Natural killer cell treated with Interleukin-12 subunit alpha and Interleukin-12 subunit beta and Interleukin-15 and Interleukin-18, amount 100 ng/mL, for 72 hours (primary cell): Measurements from ENCODE around the gene KLHL5. TPM values are rescaled to one million over a fixed set of nuclear protein-coding genes. Genes with fewer than 3 reads are reported as not detected.
A peak's percentile ranks its signal among the peaks of the same experiment; 100 is the strongest.

Source experiments
- ATAC-seq, 2 donors: fragments of 150-1000 bp; cut with Tn5 transposase in 1 of 2; sonication (Bioruptor Pico), chemical (Tn5 transposase) in 1 of 2; 2 replicates each; pipeline ENCODE4 v1.10.0; 2021
- DNase-seq: peaks from one replicate; pipeline ENCODE4 v3.0.0; 2022; ENCODE audit warnings: low spot score
- H3K27ac Mint-ChIP-seq, 2 donors: 1 replicate in 1 of 2; 2 replicates in 1 of 2; pipeline ENCODE4 v1.8.0; 2022; ENCODE audit warnings: mixed read lengths in 2 of 2, mild to moderate bottlenecking in 1 of 2, moderate library complexity in 1 of 2
- H3K27me3 Mint-ChIP-seq, 2 donors: 1 replicate in 1 of 2; 2 replicates in 1 of 2; pipeline ENCODE4 v1.8.0; 2022; ENCODE audit warnings: mixed read lengths in 2 of 2
- H3K36me3 Mint-ChIP-seq: one replicate; pipeline ENCODE4 v1.8.0; 2022; ENCODE audit warnings: mixed read lengths
- H3K4me1 Mint-ChIP-seq, 2 donors: 1 replicate in 1 of 2; 2 replicates in 1 of 2; pipeline ENCODE4 v1.8.0; 2022; ENCODE audit warnings: low read depth in 2 of 2, mixed read lengths in 2 of 2, mild to moderate bottlenecking in 1 of 2
- H3K4me3 Mint-ChIP-seq: one replicate; pipeline ENCODE4 v1.8.0; 2022; ENCODE audit warnings: mixed read lengths
- H3K9me3 Mint-ChIP-seq: 2 replicates; pipeline ENCODE4 v1.8.0; 2022; ENCODE audit warnings: mixed read lengths
- total RNA-seq, 2 donors: library from RNA; stranded (reverse); gene quantifications; one replicate each; pipeline ENCODE4 v1.2.3, GENCODE V29; 2022

Gene KLHL5
- total RNA-seq, 2 donors from 2014 or later = 13.6 to 20.8 TPM

GRCh38 chr4:39032218-39033085 lies 29.6 kb upstream of the KLHL5 start, which contains the start of gene TMEM156:
TMEM156 (minus strand) TSS chr4:39032409; CDS start chr4:39032313, 96 bp downstream.
- DNase-seq (no peak), ATAC-seq (peak; percentile 89 to 93)
- H3K9me3 Mint-ChIP-seq = no peaks in the 10 kb centered on the region
- H3K4me1 Mint-ChIP-seq = peaks cover 10 to 37% of the 10 kb centered on the region in 2 donors
- peak within 1 kb of the TSS; percentile 89 for H3K4me3 Mint-ChIP-seq
- no peaks in the 10 kb centered on the region for H3K27me3 Mint-ChIP-seq
- H3K36me3 Mint-ChIP-seq = no peaks in the 10 kb centered on the region
- H3K27ac Mint-ChIP-seq = peak within 1 kb of the TSS; percentile 88 to 97

DNA sequence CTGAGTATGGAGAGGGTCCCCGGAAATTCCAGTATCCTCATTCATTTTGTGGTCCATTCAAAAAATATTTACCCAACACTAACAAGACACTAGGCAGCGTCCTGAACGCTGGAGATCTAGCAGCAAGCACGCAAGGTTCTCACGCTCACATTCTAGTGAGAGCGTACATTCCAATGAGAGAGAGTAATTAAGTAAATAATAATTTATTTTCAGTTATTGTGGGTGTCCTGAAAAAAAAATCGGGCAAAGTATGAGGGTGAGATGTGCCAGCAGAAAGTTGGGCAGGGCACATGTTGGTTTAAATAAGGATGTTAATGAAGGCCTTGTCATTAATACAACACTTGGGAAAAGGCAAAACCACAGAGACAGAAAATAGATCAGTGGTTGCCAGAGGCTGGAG lies 25.9 kb upstream of the KLHL5 start:
- no peak for ATAC-seq
- Mint-ChIP-seq H3K27me3 (no peaks in the 10 kb centered on the region), H3K4me3 (no peak overlapping the region), H3K36me3 (no peaks in the 10 kb centered on the region), H3K4me1 (peaks cover 0 to 18% of the 10 kb centered on the region in 2 donors), H3K27ac (peak overlapping the region in 1 of 2 donors; percentile 26), H3K9me3 (no peaks in the 10 kb centered on the region)
- no peak for DNase-seq

GRCh38 chr4:39037491-39037825 lies 24.6 kb upstream of the KLHL5 start:
- H3K9me3 Mint-ChIP-seq = no peaks in the 10 kb centered on the region
- DNase-seq (no peak), ATAC-seq (no peak)
- H3K36me3 Mint-ChIP-seq = no peaks in the 10 kb centered on the region
- H3K27ac Mint-ChIP-seq = no peak overlapping the region
- H3K4me3 Mint-ChIP-seq = no peak overlapping the region
- H3K27me3 Mint-ChIP-seq = no peaks in the 10 kb centered on the region
- H3K4me1 Mint-ChIP-seq = peaks cover 3 to 18% of the 10 kb centered on the region in 2 donors

GRCh38 chr4:39037941-39038340 lies 24.1 kb upstream of the KLHL5 start:
- H3K9me3 Mint-ChIP-seq = no peaks in the 10 kb centered on the region
- H3K4me1 Mint-ChIP-seq = peaks cover 4 to 14% of the 10 kb centered on the region in 2 donors
- H3K36me3 Mint-ChIP-seq = no peaks in the 10 kb centered on the region
- H3K4me3 Mint-ChIP-seq = no peak overlapping the region
- DNase-seq (no peak), ATAC-seq (no peak)
- H3K27me3 Mint-ChIP-seq = no peaks in the 10 kb centered on the region
- no peak overlapping the region for H3K27ac Mint-ChIP-seq

DNA sequence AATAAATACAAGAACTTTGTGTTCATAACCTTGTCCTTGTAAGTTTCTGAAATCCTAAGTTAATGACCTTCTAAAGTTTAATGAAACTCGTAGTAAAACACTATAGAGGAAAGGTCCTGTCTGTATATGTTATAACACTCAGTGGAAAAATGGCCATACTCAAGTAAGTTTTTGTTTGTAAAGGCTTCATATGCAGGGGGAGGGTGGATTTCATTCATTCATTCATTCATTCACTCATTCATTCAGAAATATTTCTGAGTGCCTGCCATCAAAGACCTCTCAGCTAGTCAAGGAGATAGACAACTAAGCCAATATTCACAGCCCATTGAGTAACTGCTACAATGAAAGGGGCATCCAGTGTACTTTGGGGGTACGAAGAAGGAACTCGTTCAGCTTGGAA lies 22.9 kb upstream of the KLHL5 start:
- ATAC-seq (no peak), DNase-seq (no peak)
- H3K4me3 Mint-ChIP-seq = no peak overlapping the region
- no peaks in the 10 kb centered on the region for H3K36me3 Mint-ChIP-seq
- H3K27ac Mint-ChIP-seq = no peak overlapping the region
- H3K9me3 Mint-ChIP-seq = no peaks in the 10 kb centered on the region
- peaks cover 10 to 17% of the 10 kb centered on the region in 2 donors for H3K4me1 Mint-ChIP-seq
- no peaks in the 10 kb centered on the region for H3K27me3 Mint-ChIP-seq

DNA sequence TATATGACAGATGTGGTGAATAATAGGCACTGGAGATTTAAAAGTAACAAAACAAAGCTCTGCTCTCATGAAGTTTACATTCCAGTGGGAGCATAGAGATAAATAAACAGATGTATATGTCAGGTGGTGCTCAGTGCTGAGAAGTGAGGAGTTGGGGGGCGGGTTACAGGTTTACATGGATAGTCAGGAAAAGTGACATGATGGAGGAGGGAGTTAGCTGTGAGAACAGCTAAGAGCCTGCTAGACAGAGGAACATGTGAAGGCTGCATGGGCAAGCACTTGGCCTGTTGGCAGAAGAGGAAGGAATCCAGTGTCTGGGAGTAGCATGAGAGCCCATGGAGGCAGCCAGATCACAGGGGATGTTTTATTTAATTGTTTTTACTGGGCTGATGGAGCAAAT lies 19.7 kb upstream of the KLHL5 start:
- Mint-ChIP-seq H3K9me3 (no peaks in the 10 kb centered on the region), H3K4me3 (peak overlapping the region; percentile 59), H3K4me1 (peaks cover 19 to 30% of the 10 kb centered on the region in 2 donors), H3K27ac (peak overlapping the region; percentile 18 to 43), H3K27me3 (no peaks in the 10 kb centered on the region), H3K36me3 (no peaks in the 10 kb centered on the region)
- DNase-seq (no peak), ATAC-seq (no peak)

- no peak for DNase-seq
- no peaks in the 10 kb centered on the region for H3K9me3 Mint-ChIP-seq
- no peaks in the 10 kb centered on the region for H3K27me3 Mint-ChIP-seq
- H3K4me1 Mint-ChIP-seq = peaks cover 28 to 39% of the 10 kb centered on the region in 2 donors
- no peak for ATAC-seq
- H3K27ac Mint-ChIP-seq = peak overlapping the region; percentile 82 to 86
- no peaks in the 10 kb centered on the region for H3K36me3 Mint-ChIP-seq
- H3K4me3 Mint-ChIP-seq = peak overlapping the region; percentile 84
These were observed 18.8 kb upstream of the KLHL5 start for GRCh38 chr4:39043058-39043860.

GRCh38 chr4:39043861-39044363 lies 18.1 kb upstream of the KLHL5 start:
- Mint-ChIP-seq H3K27ac (peak overlapping the region; percentile 82 to 86), H3K4me3 (peak overlapping the region; percentile 84), H3K27me3 (no peaks in the 10 kb centered on the region), H3K9me3 (no peaks in the 10 kb centered on the region), H3K4me1 (peaks cover 29 to 45% of the 10 kb centered on the region in 2 donors), H3K36me3 (no peaks in the 10 kb centered on the region)
- no peak for DNase-seq
- ATAC-seq = no peak

GRCh38 chr4:39044364-39044955 lies 17.6 kb upstream of the KLHL5 start:
- H3K4me1 Mint-ChIP-seq = peaks cover 29 to 46% of the 10 kb centered on the region in 2 donors
- no peaks in the 10 kb centered on the region for H3K36me3 Mint-ChIP-seq
- no peaks in the 10 kb centered on the region for H3K9me3 Mint-ChIP-seq
- ATAC-seq (peak; percentile 94 to 96), DNase-seq (peak; percentile 98)
- H3K4me3 Mint-ChIP-seq = peak overlapping the region; percentile 84
- no peaks in the 10 kb centered on the region for H3K27me3 Mint-ChIP-seq
- peak overlapping the region; percentile 82 to 86 for H3K27ac Mint-ChIP-seq

- DNase-seq (peak; percentile 75), ATAC-seq (peak in 1 of 2 donors; percentile 65)
- no peaks in the 10 kb centered on the region for H3K27me3 Mint-ChIP-seq
- H3K4me1 Mint-ChIP-seq = peaks cover 29 to 46% of the 10 kb centered on the region in 2 donors
- no peaks in the 10 kb centered on the region for H3K9me3 Mint-ChIP-seq
- peak overlapping the region; percentile 83 for H3K4me3 Mint-ChIP-seq
- peak overlapping the region; percentile 73 to 81 for H3K27ac Mint-ChIP-seq
- no peaks in the 10 kb centered on the region for H3K36me3 Mint-ChIP-seq
These were observed 16.8 kb upstream of the KLHL5 start for GRCh38 chr4:39044956-39045826.

DNA sequence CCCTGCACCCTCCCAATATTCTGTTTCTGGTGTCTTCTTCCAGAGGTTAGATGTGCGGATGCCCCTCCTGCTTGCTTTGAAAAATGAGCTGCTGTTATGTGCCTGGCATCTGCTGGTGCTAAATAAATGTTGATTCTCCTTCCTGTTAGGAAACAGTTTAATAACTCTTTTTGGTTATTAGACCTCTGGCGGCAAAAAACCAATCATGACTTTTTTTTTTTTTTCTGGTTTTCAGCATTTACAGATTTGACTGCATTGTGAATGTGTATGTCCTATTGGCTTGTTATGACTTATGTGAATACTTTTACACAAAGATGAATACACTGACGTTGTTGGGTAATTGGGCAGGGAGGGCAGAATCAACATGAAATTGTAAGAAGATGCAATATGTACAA lies 16.2 kb upstream of the KLHL5 start:
- Mint-ChIP-seq H3K36me3 (no peaks in the 10 kb centered on the region), H3K4me1 (peaks cover 29 to 46% of the 10 kb centered on the region in 2 donors), H3K27me3 (no peaks in the 10 kb centered on the region), H3K27ac (peak overlapping the region; percentile 73 to 81), H3K9me3 (no peaks in the 10 kb centered on the region), H3K4me3 (peak overlapping the region; percentile 83)
- no peak for DNase-seq
- ATAC-seq = no peak

- Mint-ChIP-seq H3K4me3 (peak overlapping the region; percentile 83), H3K27me3 (no peaks in the 10 kb centered on the region), H3K36me3 (no peaks in the 10 kb centered on the region), H3K4me1 (peaks cover 29 to 46% of the 10 kb centered on the region in 2 donors), H3K9me3 (no peaks in the 10 kb centered on the region), H3K27ac (peak overlapping the region; percentile 73 to 81)
- ATAC-seq (no peak), DNase-seq (no peak)
These were observed 15.8 kb upstream of the KLHL5 start for GRCh38 chr4:39046249-39046648.

DNA sequence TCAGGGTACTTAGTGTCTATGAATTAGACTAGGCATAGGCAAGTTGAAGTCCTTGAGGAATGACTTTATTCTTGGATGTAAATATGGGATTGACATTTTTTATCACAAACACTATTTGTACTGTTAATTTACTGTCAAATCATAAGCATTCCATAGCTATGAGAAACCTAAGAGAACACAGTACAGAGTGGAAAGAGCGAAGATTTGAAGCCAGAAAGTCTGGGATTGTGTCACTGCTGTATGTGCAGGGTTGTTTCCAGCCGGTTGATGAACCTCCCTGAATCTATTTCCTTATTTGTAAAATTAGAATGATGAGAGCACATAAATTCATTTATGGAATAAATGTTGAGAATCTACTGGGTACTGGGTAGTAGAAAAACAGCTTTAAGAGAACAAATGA lies 14.4 kb upstream of the KLHL5 start:
- H3K4me3 Mint-ChIP-seq = peak overlapping the region; percentile 62
- no peak for ATAC-seq

More for the DNA sequence above, 14.4 kb upstream of the KLHL5 start:
- Mint-ChIP-seq H3K4me1 (peaks cover 26 to 40% of the 10 kb centered on the region in 2 donors), H3K27me3 (no peaks in the 10 kb centered on the region), H3K36me3 (no peaks in the 10 kb centered on the region), H3K27ac (peak overlapping the region; percentile 83 to 86), H3K9me3 (no peaks in the 10 kb centered on the region)
- no peak for DNase-seq
